HG03558 (cell line): ENCODE measurements around the gene RNF103.
"Not testable (repeated sequence)": the region's sequence is repeated elsewhere in the genome, so short reads cannot be mapped to it uniquely, and the experiment has no call there.

Experiments
- ATAC-seq: cut with Tn5 transposase; IDR thresholded peaks from one replicate; pipeline ENCODE4 v1.9.1; 2021; ENCODE audit warnings: moderate number of reproducible peaks; ENCODE audit not compliant: unreplicated experiment; ENCODE audit errors: extremely low read depth

RNF103 gene

GRCh38 chr2:86623494-86624266 is at the start of gene RNF103:
Gene RNF103, minus strand, starts transcription at chr2:86623865. Its CDS starts 979 bp downstream, at chr2:86622886.
- peak; percentile 44 for ATAC-seq

- no peak for ATAC-seq
These were observed 49.3 kb upstream of the RNF103 start for GRCh38 chr2:86673011-86673410.

GRCh38 chr2:86672027-86672545 is 48.4 kb upstream of the RNF103 start:
- ATAC-seq: no peak

GRCh38 chr2:86671337-86671981 is 47.8 kb upstream of the RNF103 start:
- no peak for ATAC-seq

GRCh38 chr2:86669323-86669722 is 45.7 kb upstream of the RNF103 start:
- not testable (repeated sequence) for ATAC-seq

GRCh38 chr2:86661333-86661732 is 37.7 kb upstream of the RNF103 start:
- ATAC-seq: no peak

GRCh38 chr2:86650188-86650587 is 26.5 kb upstream of the RNF103 start:
- ATAC-seq: no peak

GRCh38 chr2:86649119-86649947 is 25.7 kb upstream of the RNF103 start:
- ATAC-seq: no peak

GRCh38 chr2:86648681-86649080 is 25.0 kb upstream of the RNF103 start:
- ATAC-seq: no peak

GRCh38 chr2:86646865-86647264 is 23.2 kb upstream of the RNF103 start:
- no peak for ATAC-seq

GRCh38 chr2:86646329-86646728 is 22.7 kb upstream of the RNF103 start:
- no peak for ATAC-seq

GRCh38 chr2:86645752-86646151 is 22.1 kb upstream of the RNF103 start:
- ATAC-seq: no peak

GRCh38 chr2:86638712-86639111 is 15.0 kb upstream of the RNF103 start:
- ATAC-seq: no peak

- ATAC-seq: no peak
These were observed 13.2 kb upstream of the RNF103 start for GRCh38 chr2:86636842-86637241.

GRCh38 chr2:86634352-86634751 is 10.7 kb upstream of the RNF103 start:
- no peak for ATAC-seq

- ATAC-seq: no peak
These were observed 9.5 kb upstream of the RNF103 start for GRCh38 chr2:86633155-86633651.

- ATAC-seq: no peak
These were observed 9.0 kb upstream of the RNF103 start for GRCh38 chr2:86632672-86633071.

- ATAC-seq: no peak
These were observed 8.3 kb upstream of the RNF103 start for GRCh38 chr2:86631846-86632485.

GRCh38 chr2:86628091-86628522 is 4.4 kb upstream of the RNF103 start:
- no peak for ATAC-seq

GRCh38 chr2:86627550-86627949 is 3.9 kb upstream of the RNF103 start:
- no peak for ATAC-seq
